Trophoblast cell (in vitro differentiated cells and primary cell): ENCODE measurements around the gene AGPAT3.

ENCODE experiments used
- DNase-seq, 2 donors: peaks; one replicate each; pipeline ENCODE4 v3.0.0-alpha.2; 2016
- H2AFZ ChIP-seq: 2 replicates; pipeline ENCODE4 v1.6.1; 2013; ENCODE audit warnings: low read length, moderate library complexity, mild to moderate bottlenecking; ENCODE audit not compliant: insufficient read depth, poor library complexity
- H2AK5ac ChIP-seq: 2 replicates; pipeline ENCODE4 v1.6.1; 2013; ENCODE audit warnings: mild to moderate bottlenecking, low read length
- H2BK120ac ChIP-seq: 2 replicates; pipeline ENCODE4 v1.6.1; 2013; ENCODE audit warnings: low read length, mild to moderate bottlenecking, moderate library complexity; ENCODE audit not compliant: insufficient read depth, poor library complexity
- H2BK12ac ChIP-seq: 2 replicates; pipeline ENCODE4 v1.6.1; 2013; ENCODE audit warnings: mild to moderate bottlenecking, low read length, moderate library complexity
- H2BK5ac ChIP-seq: 2 replicates; pipeline ENCODE4 v1.6.1; 2013; ENCODE audit warnings: low read length, low read depth, moderate library complexity, mild to moderate bottlenecking; ENCODE audit not compliant: poor library complexity
- H3K14ac ChIP-seq: 2 replicates; pipeline ENCODE4 v1.6.1; 2013; ENCODE audit warnings: mild to moderate bottlenecking, low read length
- H3K18ac ChIP-seq: 2 replicates; pipeline ENCODE4 v1.6.1; 2013; ENCODE audit warnings: mild to moderate bottlenecking, low read length
- H3K23ac ChIP-seq: 2 replicates; pipeline ENCODE4 v1.6.1; 2013; ENCODE audit warnings: low read length
- H3K27ac ChIP-seq: 2 replicates; pipeline ENCODE4 v1.5.1; 2013; ENCODE audit warnings: low read depth, mild to moderate bottlenecking, inconsistent platforms, low read length, moderate library complexity
- H3K27me3 ChIP-seq: 2 replicates; pipeline ENCODE4 v1.6.1; 2013; ENCODE audit warnings: inconsistent platforms, mild to moderate bottlenecking, low read length, moderate library complexity; ENCODE audit not compliant: insufficient read depth
- H3K36me3 ChIP-seq, 2 experiments: 1 replicate in 1 of 2; 2 replicates in 1 of 2; pipeline ENCODE4 v1.6.1; 2013; ENCODE audit warnings: low read length in 2 of 2, mild to moderate bottlenecking in 2 of 2, moderate library complexity in 1 of 2; ENCODE audit not compliant: insufficient read depth in 2 of 2, control insufficient read depth in 1 of 2
- H3K4ac ChIP-seq: 2 replicates; pipeline ENCODE4 v1.6.1; 2013; ENCODE audit warnings: low read depth, mild to moderate bottlenecking, low read length, moderate library complexity
- H3K4me1 ChIP-seq, 2 experiments: 1 replicate in 1 of 2; 2 replicates in 1 of 2; pipeline ENCODE4 v1.6.1; 2013; ENCODE audit warnings: low read length in 2 of 2, mild to moderate bottlenecking in 2 of 2, moderate library complexity in 1 of 2; ENCODE audit not compliant: insufficient read depth in 2 of 2, control insufficient read depth in 1 of 2
- H3K4me2 ChIP-seq: 2 replicates; pipeline ENCODE4 v1.6.1; 2013; ENCODE audit warnings: inconsistent platforms, mild to moderate bottlenecking, low read length, moderate library complexity
- H3K4me3 ChIP-seq: 2 replicates; pipeline ENCODE4 v1.5.1; 2013; ENCODE audit warnings: mild to moderate bottlenecking, low read depth, low read length, inconsistent platforms
- H3K79me1 ChIP-seq: one replicate; pipeline ENCODE4 v1.6.1; 2013; ENCODE audit warnings: low read length
- H3K79me2 ChIP-seq: 2 replicates; pipeline ENCODE4 v1.6.1; 2013; ENCODE audit warnings: low read length, mild to moderate bottlenecking; ENCODE audit not compliant: control insufficient read depth, insufficient read depth, poor library complexity
- H3K9ac ChIP-seq: 2 replicates; pipeline ENCODE4 v1.6.1; 2013; ENCODE audit warnings: mild to moderate bottlenecking, low read length
- H3K9me3 ChIP-seq: 2 replicates; pipeline ENCODE4 v1.6.1; 2013; ENCODE audit warnings: low read depth, mild to moderate bottlenecking, control low read depth, inconsistent platforms, low read length; ENCODE audit not compliant: insufficient read depth
- H4K12ac ChIP-seq: 2 replicates; pipeline ENCODE4 v1.6.1; 2013; ENCODE audit warnings: low read depth, mild to moderate bottlenecking, low read length, moderate library complexity
- H4K8ac ChIP-seq: 2 replicates; pipeline ENCODE4 v1.6.1; 2013; ENCODE audit warnings: low read depth, mild to moderate bottlenecking, low read length, moderate library complexity
- H4K91ac ChIP-seq: one replicate; pipeline ENCODE4 v1.6.1; 2013; ENCODE audit warnings: low read depth, mild to moderate bottlenecking, low read length, moderate library complexity
- WGBS: extraction: QIAGEN DNeasy Blood & Tissue Kit; methylation state at CpG from one replicate; pipeline ENCODE4 v1.1.7; 2013; ENCODE audit warnings: missing lambda C conversion rate; ENCODE audit not compliant: insufficient read length, insufficient coverage; ENCODE audit errors: extremely low coverage; 5-methylcytosine and 5-hydroxymethylcytosine counted together

The AGPAT3 gene

DNA sequence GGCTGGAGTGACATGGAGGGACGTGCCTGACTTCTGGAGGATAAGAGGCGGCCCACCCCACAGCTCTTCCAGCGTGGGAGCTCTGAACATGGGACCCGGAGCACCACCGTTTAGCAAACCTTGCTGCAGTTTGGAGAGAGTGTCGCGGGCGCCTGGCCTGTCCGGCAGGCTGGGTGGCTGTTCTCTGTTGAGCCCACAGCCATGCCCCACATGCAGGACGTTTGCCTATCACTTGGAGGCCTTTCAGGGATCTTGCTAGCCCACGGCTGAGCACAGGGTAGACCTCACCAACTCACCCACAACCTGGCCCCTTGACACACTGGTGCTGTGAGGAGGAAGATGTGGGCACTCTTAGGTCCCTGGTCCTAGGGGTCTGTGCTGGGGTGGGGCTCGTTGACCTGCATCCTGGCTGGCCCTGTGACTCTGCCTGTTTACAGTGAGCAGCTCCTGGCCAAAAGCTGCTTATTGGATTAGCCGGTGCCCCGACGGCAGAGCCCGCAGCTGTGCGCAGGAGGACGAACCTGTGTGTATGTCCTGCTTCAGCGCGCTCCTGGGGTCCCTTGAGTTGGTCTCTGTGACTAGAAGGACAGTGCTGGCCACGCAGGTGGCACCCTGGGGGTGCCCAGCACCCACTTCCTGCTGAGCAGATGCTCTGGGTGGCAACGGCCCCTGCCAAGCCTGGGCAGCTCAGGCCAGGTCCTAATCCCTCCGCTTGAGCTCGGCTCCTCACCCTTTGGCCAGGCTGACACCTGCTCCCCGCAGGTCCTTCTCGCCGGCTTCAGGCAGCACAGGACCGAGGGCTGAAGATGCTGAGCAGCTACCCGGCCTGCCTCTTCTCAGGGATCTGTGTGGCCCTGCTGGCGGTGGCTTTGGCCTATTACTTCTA is 74.7 kb downstream of the AGPAT3 start:
- no peak overlapping the region for H2BK12ac ChIP-seq

DNA sequence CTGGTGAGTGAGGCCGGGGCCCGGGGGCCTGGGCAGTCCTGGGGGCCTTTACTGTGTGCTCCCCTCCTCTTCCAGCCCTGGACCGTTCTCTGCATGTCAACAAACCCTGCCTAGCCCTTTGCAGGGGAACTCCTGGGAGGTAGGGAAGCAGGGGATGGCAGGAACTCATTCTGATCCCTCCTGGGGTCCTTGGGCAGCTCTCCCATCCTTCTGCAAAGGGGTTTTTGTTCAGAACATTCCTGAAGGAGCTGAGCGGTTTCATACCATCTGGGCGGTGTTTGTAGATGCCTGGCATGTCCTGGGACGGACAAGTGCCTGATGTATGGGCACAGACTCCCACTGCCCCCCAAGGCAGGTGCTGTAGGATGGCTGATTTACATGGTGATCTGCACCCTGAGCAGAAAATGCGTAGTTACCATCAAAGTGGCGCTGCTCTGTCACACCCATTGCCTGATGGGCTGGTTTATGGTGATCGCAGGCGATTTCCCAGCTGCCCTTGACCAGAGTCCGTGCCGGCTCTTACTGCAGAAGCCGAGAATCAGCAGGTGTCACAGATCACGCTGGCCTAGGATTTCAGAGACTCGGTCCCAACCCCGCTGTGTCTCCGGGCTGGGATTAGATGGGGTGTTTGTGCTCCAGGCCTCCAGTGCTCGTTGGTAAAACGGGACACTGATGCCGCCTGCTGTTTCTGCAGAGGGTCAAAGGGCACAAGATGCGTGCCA is 75.5 kb downstream of the AGPAT3 start:
- Histone ChIP-seq H3K18ac (no peak overlapping the region), H3K4ac (no peak overlapping the region), H3K14ac (no peak overlapping the region), H2AFZ (no peak overlapping the region), H3K4me2 (no peak overlapping the region), H3K23ac (no peak overlapping the region), H3K79me2 (no peaks in the 10 kb centered on the region), H3K9ac (no peak overlapping the region), H3K36me3 (no peaks in the 10 kb centered on the region), H3K27ac (no peak overlapping the region), H3K9me3 (peaks cover 1% of the 10 kb centered on the region), H2BK5ac (no peak overlapping the region), H3K4me3 (no peak overlapping the region), H4K91ac (no peak overlapping the region), H2BK120ac (no peak overlapping the region), H4K8ac (no peak overlapping the region), H3K4me1 (no peaks in the 10 kb centered on the region), H2BK12ac (no peak overlapping the region), H4K12ac (no peak overlapping the region), H3K79me1 (no peaks in the 10 kb centered on the region), H3K27me3 (no peaks in the 10 kb centered on the region), H2AK5ac (no peak overlapping the region)
- WGBS, result no CpG with 5 or more reads among the region's 21 CpGs
- DNase-seq, result no peak

More for the DNA sequence above, 74.7 kb downstream of the AGPAT3 start:
- no peak overlapping the region for H3K18ac ChIP-seq
- peaks cover 4% of the 10 kb centered on the region for H3K9me3 ChIP-seq
- no peak overlapping the region for H3K4me3 ChIP-seq
- no peaks in the 10 kb centered on the region for H3K4me1 ChIP-seq
- H3K27ac ChIP-seq, result no peak overlapping the region
- no peak overlapping the region for H2BK120ac ChIP-seq
- H3K23ac ChIP-seq, result no peak overlapping the region
- H3K4me2 ChIP-seq, result peak overlapping the region; percentile 34
- no peaks in the 10 kb centered on the region for H3K27me3 ChIP-seq
- H2BK5ac ChIP-seq, result no peak overlapping the region
- H3K79me1 ChIP-seq, result no peaks in the 10 kb centered on the region
- H2AFZ ChIP-seq, result peak overlapping the region; percentile 37
- no peak for DNase-seq
- H3K9ac ChIP-seq, result no peak overlapping the region
- no peak overlapping the region for H4K8ac ChIP-seq
- no peaks in the 10 kb centered on the region for H3K79me2 ChIP-seq
- H2AK5ac ChIP-seq, result no peak overlapping the region
- no CpG with 5 or more reads among the region's 30 CpGs for WGBS
- H4K91ac ChIP-seq, result no peak overlapping the region
- no peaks in the 10 kb centered on the region for H3K36me3 ChIP-seq
- H3K4ac ChIP-seq, result no peak overlapping the region
- no peak overlapping the region for H3K14ac ChIP-seq
- peak overlapping the region; percentile 10 for H4K12ac ChIP-seq

DNA sequence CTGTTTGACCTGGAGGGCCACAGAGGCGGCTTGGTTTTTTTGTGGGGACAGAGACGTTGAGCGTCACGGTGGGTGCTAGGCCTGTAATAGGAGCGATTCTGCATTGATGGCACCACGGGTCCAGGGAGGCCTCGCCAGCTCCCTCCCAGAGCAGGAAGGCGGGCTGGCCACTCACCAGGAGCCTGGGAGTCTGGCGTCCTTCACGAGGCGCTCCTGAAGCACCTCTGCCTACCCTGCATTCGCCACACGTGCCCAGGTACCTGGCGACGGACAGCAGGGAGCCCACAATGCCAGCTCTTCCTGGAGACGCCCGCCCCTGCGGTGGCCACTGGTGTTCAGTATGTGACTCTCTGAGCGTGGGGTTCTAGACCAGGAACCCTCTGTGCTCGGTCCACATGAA is 77.2 kb downstream of the AGPAT3 start:
- H4K12ac ChIP-seq, result no peak overlapping the region
- DNase-seq, result no peak
- no peaks in the 10 kb centered on the region for H3K79me1 ChIP-seq
- H4K8ac ChIP-seq, result no peak overlapping the region
- H3K14ac ChIP-seq, result no peak overlapping the region
- H3K79me2 ChIP-seq, result no peaks in the 10 kb centered on the region
- no peak overlapping the region for H3K4me3 ChIP-seq
- H3K4ac ChIP-seq, result no peak overlapping the region
- H3K9ac ChIP-seq, result no peak overlapping the region
- no peaks in the 10 kb centered on the region for H3K27me3 ChIP-seq
- H4K91ac ChIP-seq, result no peak overlapping the region
- H2BK5ac ChIP-seq, result no peak overlapping the region
- H3K36me3 ChIP-seq, result no peaks in the 10 kb centered on the region
- no peak overlapping the region for H2AK5ac ChIP-seq
- no CpG with 5 or more reads among the region's 20 CpGs for WGBS
- no peak overlapping the region for H2BK120ac ChIP-seq
- no peaks in the 10 kb centered on the region for H3K4me1 ChIP-seq
- no peak overlapping the region for H3K23ac ChIP-seq
- no peak overlapping the region for H3K18ac ChIP-seq
- H3K27ac ChIP-seq, result no peak overlapping the region
- H2BK12ac ChIP-seq, result no peak overlapping the region
- H2AFZ ChIP-seq, result no peak overlapping the region
- H3K9me3 ChIP-seq, result peaks cover 4% of the 10 kb centered on the region
- no peak overlapping the region for H3K4me2 ChIP-seq

DNA sequence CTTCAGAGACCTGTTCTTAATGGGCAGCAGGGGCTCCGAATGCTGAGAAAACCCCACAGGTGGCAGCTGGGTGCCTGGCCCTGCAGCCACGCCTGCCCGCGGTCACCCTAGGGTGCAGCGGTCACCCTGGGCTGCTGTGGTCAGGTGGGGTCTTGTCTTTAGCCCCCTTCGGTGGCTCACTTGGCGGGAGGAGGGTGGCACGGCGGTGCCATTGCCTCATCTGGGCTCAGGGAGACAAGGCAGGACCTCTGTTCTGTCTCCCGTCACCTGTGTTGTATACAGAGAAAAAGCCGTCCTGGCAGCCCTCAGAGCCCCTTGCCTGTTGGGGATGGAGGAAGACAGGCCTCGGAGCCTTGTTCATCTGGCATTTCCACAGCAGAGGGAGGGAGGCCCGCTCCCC is 77.6 kb downstream of the AGPAT3 start:
- H2AFZ ChIP-seq, result no peak overlapping the region
- H3K79me1 ChIP-seq, result no peaks in the 10 kb centered on the region
- H4K8ac ChIP-seq, result no peak overlapping the region
- H4K91ac ChIP-seq, result no peak overlapping the region
- H2BK5ac ChIP-seq, result no peak overlapping the region
- H3K4me2 ChIP-seq, result no peak overlapping the region
- no peak overlapping the region for H2BK120ac ChIP-seq
- no peak overlapping the region for H3K14ac ChIP-seq
- H3K4me3 ChIP-seq, result no peak overlapping the region
- WGBS, result no CpG with 5 or more reads among the region's 13 CpGs
- H2BK12ac ChIP-seq, result no peak overlapping the region
- H3K9ac ChIP-seq, result no peak overlapping the region
- no peak overlapping the region for H3K18ac ChIP-seq
- no peak overlapping the region for H3K23ac ChIP-seq
- H2AK5ac ChIP-seq, result no peak overlapping the region
- no peaks in the 10 kb centered on the region for H3K27me3 ChIP-seq
- no peaks in the 10 kb centered on the region for H3K79me2 ChIP-seq
- no peak overlapping the region for H3K4ac ChIP-seq
- no peak overlapping the region for H3K27ac ChIP-seq
- H3K4me1 ChIP-seq, result no peaks in the 10 kb centered on the region
- H3K9me3 ChIP-seq, result peaks cover 4% of the 10 kb centered on the region
- no peak overlapping the region for H4K12ac ChIP-seq
- no peak for DNase-seq
- H3K36me3 ChIP-seq, result no peaks in the 10 kb centered on the region
